GM08714 (cell line): ENCODE data around the gene BIRC5.
A peak's percentile ranks its signal among the peaks of the same experiment; 100 is the strongest.

ENCODE experiments used
- H3K4me3 ChIP-seq: fragments of 200-500 bp; sonication (Bioruptor generic); 2 replicates; pipeline ENCODE4 v1.5.1; 2014; ENCODE audit warnings: mild to moderate bottlenecking, low read length, inconsistent platforms
- ZNF274 ChIP-seq: IDR thresholded peaks from 2 replicates; pipeline ENCODE4 v1.6.1; 2012; ENCODE audit warnings: mild to moderate bottlenecking, low read depth, low read length

BIRC5 gene

GRCh38 chr17:78175643-78175981 lies 38.4 kb upstream of the BIRC5 start:
- H3K4me3 ChIP-seq, result no peak overlapping the region
- TF ChIP-seq ZNF274, result no peak

GRCh38 chr17:78176548-78177025 lies 37.5 kb upstream of the BIRC5 start:
- TF ChIP-seq ZNF274, result no peak

GRCh38 chr17:78179372-78179771 lies 34.7 kb upstream of the BIRC5 start:
- no peak overlapping the region for H3K4me3 ChIP-seq
- no peak for TF ChIP-seq ZNF274

More at GRCh38 chr17:78176548-78177025, 37.5 kb upstream of the BIRC5 start:
- no peak overlapping the region for H3K4me3 ChIP-seq

- no peak for TF ChIP-seq ZNF274
- no peak overlapping the region for H3K4me3 ChIP-seq
Observed at GRCh38 chr17:78180083-78180482, 34.0 kb upstream of the BIRC5 start.

GRCh38 chr17:78180508-78180907 lies 33.5 kb upstream of the BIRC5 start:
- TF ChIP-seq ZNF274, result no peak
- no peak overlapping the region for H3K4me3 ChIP-seq

GRCh38 chr17:78182504-78182903 lies 31.5 kb upstream of the BIRC5 start:
- no peak for TF ChIP-seq ZNF274
- no peak overlapping the region for H3K4me3 ChIP-seq

- TF ChIP-seq ZNF274, result no peak
- H3K4me3 ChIP-seq, result no peak overlapping the region
Observed at GRCh38 chr17:78183916-78184315, 30.1 kb upstream of the BIRC5 start.

GRCh38 chr17:78184351-78184750 lies 29.7 kb upstream of the BIRC5 start:
- TF ChIP-seq ZNF274, result no peak
- H3K4me3 ChIP-seq, result no peak overlapping the region

- TF ChIP-seq ZNF274, result no peak
- H3K4me3 ChIP-seq, result no peak overlapping the region
Observed at GRCh38 chr17:78184868-78185267, 29.2 kb upstream of the BIRC5 start.

- H3K4me3 ChIP-seq, result peak overlapping the region; percentile 88
- no peak for TF ChIP-seq ZNF274
Observed at GRCh38 chr17:78185981-78186691, 27.9 kb upstream of the BIRC5 start.

GRCh38 chr17:78186692-78187595 lies 27.1 kb upstream of the BIRC5 start, which contains the start of the genes AFMID and TK1:
TSS of gene AFMID (plus strand) at chr17:78187362. CDS start at chr17:78187371, 9 bp downstream.
TSS of gene TK1 (minus strand) at chr17:78187052. CDS start at chr17:78186994, 58 bp downstream.
- peak within 1 kb of the TSS; percentile 88 for H3K4me3 ChIP-seq
- no peak for TF ChIP-seq ZNF274

GRCh38 chr17:78196716-78197115 lies 17.3 kb upstream of the BIRC5 start:
- H3K4me3 ChIP-seq, result no peak overlapping the region
- no peak for TF ChIP-seq ZNF274

GRCh38 chr17:78197147-78197832 lies 16.8 kb upstream of the BIRC5 start:
- no peak overlapping the region for H3K4me3 ChIP-seq
- TF ChIP-seq ZNF274, result no peak

GRCh38 chr17:78200451-78200850 lies 13.6 kb upstream of the BIRC5 start:
- no peak overlapping the region for H3K4me3 ChIP-seq
- TF ChIP-seq ZNF274, result no peak
